Measurements from ENCODE around the gene SCN4B. TPM values are rescaled to one million over a fixed set of nuclear protein-coding genes. Genes with fewer than 3 reads are reported as not detected.

The SCN4B gene
- total RNA-seq, 2 donors from 2014 or later = 0.09 to 3.3 TPM

GRCh38 chr11:118112711-118113430, 39.8 kb downstream of the SCN4B start:
- Mint-ChIP-seq H3K27me3 (peaks cover 9% of the 10 kb centered on the region), H3K9me3 (no peaks in the 10 kb centered on the region), H3K4me1 (peaks cover 7% of the 10 kb centered on the region), H3K36me3 (ENCODE audit: low read depth) (no peaks in the 10 kb centered on the region), H3K27ac (no peak overlapping the region), H3K4me3 (no peak overlapping the region)
- no peak for ATAC-seq (replicated peaks)

DNA sequence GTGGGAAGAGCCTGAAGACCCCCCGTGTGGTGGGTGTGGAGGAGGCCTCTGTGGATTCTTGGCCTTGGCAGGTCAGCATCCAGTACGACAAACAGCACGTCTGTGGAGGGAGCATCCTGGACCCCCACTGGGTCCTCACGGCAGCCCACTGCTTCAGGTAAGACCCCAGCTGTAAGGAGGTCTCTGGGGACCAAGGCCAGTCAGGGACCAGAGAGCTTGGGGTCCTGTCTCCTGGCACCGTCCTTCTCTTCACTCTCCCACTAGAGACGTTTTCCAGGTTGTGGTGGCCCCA, 40.9 kb downstream of the SCN4B start:
- Mint-ChIP-seq H3K36me3 (ENCODE audit: low read depth) (no peaks in the 10 kb centered on the region), H3K9me3 (no peaks in the 10 kb centered on the region), H3K4me3 (no peak overlapping the region), H3K4me1 (peaks cover 7% of the 10 kb centered on the region), H3K27me3 (peaks cover 9% of the 10 kb centered on the region), H3K27ac (no peak overlapping the region)
- ATAC-seq (replicated peaks) = no peak

- Mint-ChIP-seq H3K4me1 (peaks cover 7% of the 10 kb centered on the region), H3K27ac (no peak overlapping the region)
- ATAC-seq (replicated peaks) = no peak
Measured at GRCh38 chr11:118111019-118111743, 41.4 kb downstream of the SCN4B start.

DNA sequence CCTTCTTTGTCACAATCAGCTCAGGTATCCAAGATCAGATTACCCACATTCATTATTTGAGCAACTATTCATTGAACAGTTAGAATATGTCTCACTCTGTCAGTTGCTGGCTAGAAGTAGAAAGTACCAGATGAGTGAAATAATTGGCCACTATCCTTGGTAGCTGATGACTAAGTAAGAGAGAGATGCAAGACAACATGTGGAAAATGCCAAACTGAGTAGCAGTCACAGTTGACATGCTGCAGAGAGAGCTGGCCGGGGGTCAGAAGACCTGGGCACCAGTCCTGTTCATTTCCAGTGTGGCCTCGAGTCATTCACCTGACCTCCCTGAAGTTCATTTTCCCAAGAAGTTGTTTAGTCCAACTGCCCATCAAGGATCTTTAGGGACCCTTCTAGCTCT, 43.4 kb downstream of the SCN4B start:
- H3K4me3 Mint-ChIP-seq = no peak overlapping the region
- no peaks in the 10 kb centered on the region for H3K4me1 Mint-ChIP-seq
- no peak for ATAC-seq (replicated peaks)
- H3K36me3 Mint-ChIP-seq (ENCODE audit: low read depth) = no peaks in the 10 kb centered on the region
- peaks cover 3% of the 10 kb centered on the region for H3K27me3 Mint-ChIP-seq
- no peaks in the 10 kb centered on the region for H3K9me3 Mint-ChIP-seq
- H3K27ac Mint-ChIP-seq = no peak overlapping the region

More at GRCh38 chr11:118111019-118111743, 41.4 kb downstream of the SCN4B start:
- Mint-ChIP-seq H3K36me3 (ENCODE audit: low read depth) (no peaks in the 10 kb centered on the region), H3K9me3 (no peaks in the 10 kb centered on the region), H3K4me3 (no peak overlapping the region), H3K27me3 (peaks cover 9% of the 10 kb centered on the region)

DNA sequence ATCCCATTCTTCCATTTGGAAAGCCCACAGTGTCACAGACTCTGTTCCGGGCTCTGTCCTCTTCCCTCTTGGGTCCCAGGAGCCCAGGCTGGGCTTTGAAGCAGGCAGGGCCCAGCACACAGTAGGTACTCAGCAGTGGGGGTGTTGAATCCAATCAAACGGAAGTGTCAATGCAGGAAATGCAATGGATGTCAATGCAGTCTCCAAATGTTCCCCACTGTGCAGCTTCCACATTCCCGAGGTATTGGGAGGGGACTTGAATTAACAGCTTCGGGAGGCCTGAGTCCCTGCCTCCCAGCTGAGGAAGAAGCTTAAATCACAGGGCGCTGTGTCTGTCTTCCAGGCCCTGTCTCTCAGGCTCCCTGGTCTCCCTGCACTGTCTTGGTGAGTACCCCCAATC, 44.1 kb downstream of the SCN4B start:
- no peak for ATAC-seq (replicated peaks)
- peaks cover 3% of the 10 kb centered on the region for H3K27me3 Mint-ChIP-seq

DNA sequence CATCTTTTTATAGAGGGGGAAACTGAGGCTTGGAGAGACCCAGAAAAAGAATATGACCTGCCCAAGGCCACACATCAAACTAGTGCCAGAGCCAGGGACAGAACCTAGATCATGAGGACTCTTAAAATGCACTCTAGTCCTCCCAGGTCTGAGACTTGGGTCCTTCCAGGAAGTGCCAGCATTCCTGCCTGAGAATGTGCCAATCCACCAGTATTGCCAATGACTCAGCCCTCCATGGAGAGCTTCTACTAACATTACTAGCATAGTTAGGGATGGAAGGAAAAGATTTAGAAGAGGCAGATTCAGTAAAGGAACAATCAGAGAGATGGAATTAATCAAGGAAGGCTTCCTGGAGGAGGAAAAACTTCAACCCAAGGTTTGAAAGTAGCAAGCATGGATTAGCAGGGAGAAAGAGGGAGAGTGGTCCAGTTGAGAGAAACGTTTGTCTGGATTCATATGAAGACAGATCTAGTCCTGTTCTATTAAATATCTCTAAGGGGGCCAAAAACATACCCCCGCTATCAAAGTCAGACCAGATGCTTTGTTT, 45.8 kb downstream of the SCN4B start:
- H3K36me3 Mint-ChIP-seq (ENCODE audit: low read depth) = no peaks in the 10 kb centered on the region
- H3K9me3 Mint-ChIP-seq = no peaks in the 10 kb centered on the region
- no peaks in the 10 kb centered on the region for H3K4me1 Mint-ChIP-seq
- no peak overlapping the region for H3K4me3 Mint-ChIP-seq
- H3K27ac Mint-ChIP-seq = no peak overlapping the region
- peaks cover 3% of the 10 kb centered on the region for H3K27me3 Mint-ChIP-seq
- ATAC-seq (replicated peaks) = no peak

More for the DNA sequence above, 44.1 kb downstream of the SCN4B start:
- Mint-ChIP-seq H3K4me1 (no peaks in the 10 kb centered on the region), H3K27ac (no peak overlapping the region), H3K4me3 (no peak overlapping the region), H3K9me3 (no peaks in the 10 kb centered on the region), H3K36me3 (ENCODE audit: low read depth) (no peaks in the 10 kb centered on the region)

DNA sequence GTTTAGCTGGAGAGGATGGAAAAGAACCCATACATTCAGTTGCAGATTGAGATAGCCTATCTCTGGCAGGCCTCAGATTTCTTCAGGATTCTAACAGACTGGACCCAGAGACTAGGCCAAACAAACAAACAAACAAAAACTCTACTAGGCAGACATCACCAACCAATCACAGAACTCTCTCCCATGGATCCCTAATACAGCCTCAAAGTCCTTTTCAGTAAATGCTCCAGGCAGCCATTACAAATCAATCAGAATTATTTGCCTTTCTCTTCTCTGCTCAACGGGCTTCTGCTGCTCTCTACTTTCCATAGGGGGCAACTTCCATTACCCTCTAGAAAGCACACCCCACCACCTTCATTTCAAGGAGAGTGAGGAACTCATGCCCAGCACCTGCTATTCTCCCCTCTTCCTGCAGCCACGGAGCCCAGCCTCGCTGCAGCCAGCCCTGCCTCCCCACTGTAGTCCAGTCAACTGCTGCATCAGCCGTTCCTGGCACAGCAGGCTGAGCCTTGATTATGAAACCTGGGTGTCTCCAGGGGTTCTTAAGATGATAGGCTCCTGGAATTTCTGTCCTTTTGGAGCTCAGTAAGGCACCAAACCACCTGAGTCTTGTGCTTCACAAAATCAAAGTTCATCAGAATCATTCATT, 46.8 kb downstream of the SCN4B start:
- Mint-ChIP-seq H3K4me1 (no peaks in the 10 kb centered on the region), H3K4me3 (no peak overlapping the region), H3K36me3 (ENCODE audit: low read depth) (no peaks in the 10 kb centered on the region), H3K27me3 (peaks cover 3% of the 10 kb centered on the region), H3K9me3 (no peaks in the 10 kb centered on the region), H3K27ac (no peak overlapping the region)
- no peak for ATAC-seq (replicated peaks)

- Mint-ChIP-seq H3K36me3 (ENCODE audit: low read depth) (no peaks in the 10 kb centered on the region), H3K4me1 (no peaks in the 10 kb centered on the region), H3K9me3 (no peaks in the 10 kb centered on the region), H3K27ac (no peak overlapping the region), H3K27me3 (peaks cover 3% of the 10 kb centered on the region), H3K4me3 (no peak overlapping the region)
- no peak for ATAC-seq (replicated peaks)
Measured at GRCh38 chr11:118104491-118104890, 48.1 kb downstream of the SCN4B start.

- Mint-ChIP-seq H3K27me3 (peaks cover 6% of the 10 kb centered on the region), H3K9me3 (no peaks in the 10 kb centered on the region), H3K27ac (no peak overlapping the region), H3K4me3 (no peak overlapping the region), H3K36me3 (ENCODE audit: low read depth) (no peaks in the 10 kb centered on the region), H3K4me1 (no peaks in the 10 kb centered on the region)
- no peak for ATAC-seq (replicated peaks)
Measured at GRCh38 chr11:118102721-118103261, 49.8 kb downstream of the SCN4B start.

DNA sequence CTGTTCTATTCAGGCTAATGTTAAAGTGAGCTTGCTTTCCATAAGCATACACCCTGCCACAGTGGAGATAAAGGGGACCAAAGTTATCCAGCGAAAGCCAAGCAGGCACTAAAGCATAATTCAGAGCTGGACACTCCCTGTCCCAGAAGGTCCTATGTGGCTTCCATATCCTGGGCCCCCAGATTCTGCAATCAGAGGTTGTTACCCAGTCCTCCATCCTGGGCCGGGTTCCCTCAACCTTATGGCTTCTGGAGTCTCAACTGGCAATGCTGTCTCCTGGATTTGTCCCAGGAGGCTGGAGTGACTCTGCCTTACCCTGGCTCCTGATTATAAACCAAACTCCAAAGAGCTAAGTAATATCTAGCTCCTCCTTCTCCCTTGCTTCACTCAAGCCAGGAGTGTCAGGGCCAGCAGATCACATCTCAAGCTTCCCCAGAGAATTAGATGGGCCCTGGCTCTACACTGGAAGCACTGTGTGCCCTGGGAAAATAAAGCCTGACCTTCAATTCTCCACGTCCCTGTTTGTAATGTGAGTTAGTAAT, 51.9 kb downstream of the SCN4B start:
- Mint-ChIP-seq H3K27me3 (peaks cover 10% of the 10 kb centered on the region), H3K4me1 (no peaks in the 10 kb centered on the region), H3K9me3 (no peaks in the 10 kb centered on the region), H3K27ac (no peak overlapping the region), H3K4me3 (no peak overlapping the region), H3K36me3 (ENCODE audit: low read depth) (no peaks in the 10 kb centered on the region)
- ATAC-seq (replicated peaks) = no peak

DNA sequence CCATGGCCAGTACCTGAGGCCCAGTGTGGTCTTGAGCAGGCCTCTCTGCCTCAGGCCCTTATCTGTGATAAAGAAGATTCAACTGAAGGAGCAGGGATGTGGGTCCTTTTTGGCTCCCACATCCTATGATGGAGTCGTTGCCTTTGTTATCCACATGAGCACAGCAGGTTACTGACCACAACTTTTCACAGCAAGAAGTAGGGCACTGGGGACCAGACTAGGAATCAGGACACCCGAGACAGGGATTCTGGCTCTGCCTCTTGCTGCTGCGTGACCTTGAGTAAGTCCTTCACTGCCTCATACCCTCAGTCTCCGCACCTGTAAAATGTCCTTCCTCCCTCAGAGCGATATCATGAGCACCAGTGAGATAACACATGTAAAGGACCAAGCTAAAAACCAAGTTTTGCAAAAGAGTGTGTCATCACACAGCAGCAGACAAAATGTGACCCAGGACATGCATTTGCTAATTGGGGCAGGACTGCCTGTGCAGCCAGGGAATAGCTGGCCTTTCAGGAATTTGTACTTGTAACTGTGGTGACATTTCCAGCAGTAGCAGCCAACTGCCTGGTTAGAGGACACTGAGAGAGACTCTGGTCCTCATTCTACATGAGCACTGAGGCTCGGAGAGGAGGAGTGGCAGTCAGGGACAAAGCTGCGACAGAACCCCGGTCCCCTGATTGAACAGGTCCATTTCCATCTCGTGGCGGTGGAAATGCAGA, 52.6 kb downstream of the SCN4B start:
- H3K4me3 Mint-ChIP-seq = no peak overlapping the region

GRCh38 chr11:118098996-118099837, 53.4 kb downstream of the SCN4B start:
- no peak for ATAC-seq (replicated peaks)
- H3K9me3 Mint-ChIP-seq = no peaks in the 10 kb centered on the region
- H3K4me3 Mint-ChIP-seq = no peak overlapping the region
- no peaks in the 10 kb centered on the region for H3K4me1 Mint-ChIP-seq
- no peak overlapping the region for H3K27ac Mint-ChIP-seq
- H3K27me3 Mint-ChIP-seq = peaks cover 10% of the 10 kb centered on the region
- no peaks in the 10 kb centered on the region for H3K36me3 Mint-ChIP-seq (ENCODE audit: low read depth)

More for the DNA sequence above, 52.6 kb downstream of the SCN4B start:
- peaks cover 10% of the 10 kb centered on the region for H3K27me3 Mint-ChIP-seq
- no peak for ATAC-seq (replicated peaks)
- H3K27ac Mint-ChIP-seq = no peak overlapping the region
- no peaks in the 10 kb centered on the region for H3K9me3 Mint-ChIP-seq
- no peaks in the 10 kb centered on the region for H3K4me1 Mint-ChIP-seq
- H3K36me3 Mint-ChIP-seq (ENCODE audit: low read depth) = no peaks in the 10 kb centered on the region

- Mint-ChIP-seq H3K9me3 (no peaks in the 10 kb centered on the region), H3K4me1 (no peaks in the 10 kb centered on the region), H3K4me3 (no peak overlapping the region), H3K27ac (no peak overlapping the region), H3K36me3 (ENCODE audit: low read depth) (no peaks in the 10 kb centered on the region), H3K27me3 (peaks cover 11% of the 10 kb centered on the region)
- no peak for ATAC-seq (replicated peaks)
Measured at GRCh38 chr11:118095967-118096367, 56.7 kb downstream of the SCN4B start.

Data from activated T-helper 17 cell treated with anti-CD3 and anti-CD28 coated beads, Interleukin-2, amount 50 U/mL, for 72 hours (primary cell).